HFF-Myc (cell line): Measurements from ENCODE around the gene SH2D3A.
A peak's percentile ranks its signal among the peaks of the same experiment; 100 is the strongest.

Source experiments
- DNase-seq: peaks from one replicate; pipeline ENCODE4 v3.0.0-alpha.2; 2011; ENCODE audit warnings: low read depth; ENCODE audit errors: extremely low read depth
- H3K4me3 ChIP-seq: replicated peaks from 2 replicates; pipeline ENCODE4 v1.5.1; 2011; ENCODE audit warnings: low read depth, mild to moderate bottlenecking, control low read depth, low read length
- CTCF ChIP-seq: IDR thresholded peaks from 2 replicates; pipeline ENCODE4 v1.5.1; 2012; ENCODE audit warnings: mild to moderate bottlenecking, low read depth, low read length, control low read depth; ENCODE audit errors: missing control alignments

SH2D3A gene

GRCh38 chr19:6739883-6740588 is 27.2 kb downstream of the SH2D3A start:
- DNase-seq: no peak
- TF ChIP-seq CTCF: no peak
- H3K4me3 ChIP-seq: peak overlapping the region; percentile 87

GRCh38 chr19:6739390-6739882 is 27.8 kb downstream of the SH2D3A start, which contains the start of gene TRIP10:
Gene TRIP10, plus strand, starts transcription at chr19:6739680. Its CDS starts 82 bp downstream, at chr19:6739762.
- H3K4me3 ChIP-seq: peak within 1 kb of the TSS; percentile 87
- DNase-seq: no peak
- TF ChIP-seq CTCF: no peak

GRCh38 chr19:6738787-6739389 is 28.3 kb downstream of the SH2D3A start:
- no peak for TF ChIP-seq CTCF
- H3K4me3 ChIP-seq: peak overlapping the region; percentile 45
- DNase-seq: peak; percentile 77

- no peak for DNase-seq
- peak; percentile 65 for TF ChIP-seq CTCF
- peak overlapping the region; percentile 45 for H3K4me3 ChIP-seq
Observed at GRCh38 chr19:6737873-6738786, 29.1 kb downstream of the SH2D3A start.

- no peak for TF ChIP-seq CTCF
- H3K4me3 ChIP-seq: peak within 1 kb of the TSS; percentile 77
- peak; percentile 100 for DNase-seq
Observed at GRCh38 chr19:6737284-6737872, 29.9 kb downstream of the SH2D3A start, which contains the start of gene GPR108. Gene GPR108, minus strand, starts transcription at chr19:6737580. Its CDS starts 4 bp downstream, at chr19:6737576.

- H3K4me3 ChIP-seq: peak overlapping the region; percentile 77
- no peak for TF ChIP-seq CTCF
- DNase-seq: no peak
Observed at GRCh38 chr19:6736917-6737283, 30.3 kb downstream of the SH2D3A start.
